GM21381 (cell line): Measurements from ENCODE around the gene DOHH.
A peak's percentile ranks its signal among the peaks of the same experiment; 100 is the strongest.
"Not testable (repeated sequence)": the region's sequence is repeated elsewhere in the genome, so short reads cannot be mapped to it uniquely, and the experiment has no call there.

Experiments
- ATAC-seq: cut with Tn5 transposase; IDR thresholded peaks from one replicate; pipeline ENCODE4 v1.9.1; 2021; ENCODE audit warnings: mild to moderate bottlenecking, moderate library complexity; ENCODE audit not compliant: unreplicated experiment

Gene DOHH

DNA sequence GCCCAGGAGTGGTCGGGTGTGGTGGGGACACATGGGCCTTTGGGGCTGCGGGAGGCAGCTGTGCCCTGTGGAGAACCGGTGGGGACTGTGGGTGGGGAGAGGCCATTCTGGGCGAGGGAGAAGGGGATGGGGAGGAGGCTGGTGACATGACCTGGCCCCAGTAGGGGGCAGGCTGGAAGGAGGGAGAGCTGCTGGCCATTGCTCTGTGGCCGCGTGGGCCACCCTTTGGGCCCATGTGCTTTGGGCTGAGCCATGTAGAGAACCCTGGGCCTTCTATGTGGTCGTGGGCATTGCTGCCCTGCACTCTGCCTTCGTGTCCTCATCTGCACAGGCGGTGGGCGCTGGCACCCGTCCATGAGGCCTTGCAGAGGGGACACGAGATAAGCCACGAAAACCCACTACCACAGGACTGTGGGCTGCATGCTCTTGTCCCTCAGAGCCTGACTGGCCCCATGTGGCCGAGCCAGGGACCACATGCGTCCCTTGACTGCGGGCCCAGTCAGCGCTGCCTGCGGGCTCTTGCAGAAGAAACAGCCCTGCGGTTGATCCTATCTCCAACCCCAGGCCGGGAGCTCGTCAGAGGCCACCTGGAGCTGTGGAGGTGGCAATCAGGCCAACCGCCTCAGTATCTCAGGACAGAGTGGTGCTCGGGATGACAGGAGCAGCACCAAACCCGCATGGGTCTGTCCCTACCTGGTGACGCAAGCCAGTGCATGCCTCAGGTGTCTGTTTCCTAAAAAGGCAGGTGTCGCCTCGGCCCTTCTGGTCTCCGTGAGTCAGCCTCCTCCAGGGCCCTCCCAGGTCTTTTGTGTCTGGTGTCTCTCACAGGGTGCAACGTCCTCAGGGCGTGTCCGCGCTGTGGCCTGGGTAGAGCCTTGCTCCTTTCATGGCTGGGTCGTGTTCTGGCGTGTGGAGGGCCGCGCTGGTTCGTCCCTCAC, 20.0 kb upstream of the DOHH start:
- ATAC-seq: no peak

DNA sequence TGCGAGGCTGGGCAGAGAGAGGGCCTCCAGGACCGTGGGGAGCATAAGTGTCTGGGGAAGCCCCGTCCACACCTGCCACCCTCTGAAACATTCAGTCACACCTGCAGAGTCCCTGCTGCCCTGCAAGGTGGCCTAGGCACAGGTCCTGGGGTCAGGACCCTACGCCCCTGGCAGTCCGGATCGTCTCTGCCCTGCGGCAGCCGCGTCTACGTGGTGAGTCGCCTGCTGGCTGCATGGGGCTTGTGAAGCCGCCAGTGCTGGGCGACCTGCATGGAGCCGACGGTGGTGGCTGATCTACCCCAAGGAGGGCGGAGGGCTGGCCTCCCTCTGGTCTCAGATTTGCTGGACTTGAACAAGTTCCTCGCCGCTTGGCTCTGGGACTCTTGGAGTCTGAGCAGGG, 18.7 kb upstream of the DOHH start:
- no peak for ATAC-seq

DNA sequence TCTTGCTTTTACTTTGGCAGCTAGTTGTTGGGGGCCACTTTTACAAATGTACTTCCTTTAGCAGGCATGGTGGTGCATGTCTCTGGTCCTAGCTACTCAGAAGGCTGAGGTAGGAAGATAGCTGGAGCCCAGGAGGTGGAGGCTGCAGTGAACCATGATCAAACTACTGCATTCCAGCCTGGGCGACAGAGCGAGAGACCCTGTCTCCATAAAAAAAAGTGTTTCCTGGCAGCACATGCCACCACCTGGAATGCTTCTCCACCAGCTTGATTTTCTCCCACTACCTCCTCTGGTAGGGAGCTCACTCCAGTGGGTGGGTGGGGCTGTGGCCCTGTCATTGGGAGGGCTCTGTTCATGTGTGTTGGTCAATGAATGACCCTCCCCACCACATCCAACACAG, 18.2 kb upstream of the DOHH start:
- ATAC-seq: no peak

DNA sequence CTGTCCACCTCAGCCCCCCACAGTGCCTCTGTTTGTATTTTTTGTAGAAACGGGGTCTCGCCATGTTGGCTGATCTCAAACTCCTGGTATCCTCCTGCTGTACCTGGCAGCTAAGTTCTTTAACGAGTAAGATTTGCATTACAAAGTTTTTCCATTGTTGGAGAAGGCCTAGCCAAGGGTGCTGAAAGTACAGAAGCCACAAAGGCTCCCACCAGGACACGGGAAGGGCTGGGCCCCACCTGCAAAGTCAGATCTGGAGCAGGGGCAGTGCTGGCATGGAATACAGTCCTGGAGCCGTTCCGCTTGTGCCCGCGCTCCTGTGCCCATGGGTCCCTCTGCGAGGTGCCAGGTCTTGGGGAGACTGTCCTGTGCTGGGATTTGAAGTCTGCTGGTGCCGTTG, 17.8 kb upstream of the DOHH start:
- no peak for ATAC-seq

DNA sequence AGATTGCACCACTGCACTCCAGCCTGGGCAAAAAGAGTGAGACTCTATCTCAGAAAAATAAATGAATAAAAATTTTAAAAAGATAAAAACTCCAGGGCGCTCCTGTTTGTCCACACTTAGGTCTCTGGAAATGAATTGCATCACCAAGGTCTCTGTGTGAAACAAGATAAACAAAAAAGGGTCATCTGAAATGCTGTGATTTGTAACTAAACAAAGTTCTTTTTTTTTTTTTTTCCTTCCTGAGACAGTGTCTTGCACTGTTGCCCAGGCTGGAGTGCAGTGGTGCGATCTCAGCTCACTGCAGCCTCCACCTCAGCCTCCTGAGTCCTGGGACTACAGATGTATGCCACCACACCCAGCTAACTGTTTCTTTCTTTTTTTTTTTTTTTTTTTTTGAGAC, 17.2 kb upstream of the DOHH start:
- no peak for ATAC-seq

DNA sequence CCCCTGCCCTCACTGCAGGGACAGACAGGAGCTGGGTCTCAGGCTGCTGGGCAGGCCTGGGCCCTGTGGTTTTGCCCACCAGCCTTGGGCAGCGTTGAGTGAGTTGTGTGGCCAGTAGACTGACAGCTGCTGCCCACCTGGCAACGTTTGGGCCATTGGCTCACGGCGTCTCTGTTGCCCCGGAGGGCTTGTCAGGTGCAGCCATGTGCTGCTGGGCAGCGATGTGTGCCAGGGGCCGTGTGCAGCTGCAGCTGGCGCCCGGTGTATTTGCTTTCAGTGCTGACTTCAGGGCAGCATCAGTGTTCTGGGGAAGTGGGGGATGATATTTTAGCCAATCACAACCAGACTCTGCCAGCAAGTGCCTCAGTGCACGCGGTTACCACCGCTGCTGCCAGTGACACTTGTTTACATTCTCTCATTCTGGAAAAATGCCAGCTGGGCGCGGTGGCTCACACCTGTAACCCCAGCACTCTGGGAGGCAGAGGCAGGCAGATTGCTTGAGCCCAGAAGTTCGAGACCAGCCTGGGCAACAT, 16.3 kb upstream of the DOHH start:
- no peak for ATAC-seq

DNA sequence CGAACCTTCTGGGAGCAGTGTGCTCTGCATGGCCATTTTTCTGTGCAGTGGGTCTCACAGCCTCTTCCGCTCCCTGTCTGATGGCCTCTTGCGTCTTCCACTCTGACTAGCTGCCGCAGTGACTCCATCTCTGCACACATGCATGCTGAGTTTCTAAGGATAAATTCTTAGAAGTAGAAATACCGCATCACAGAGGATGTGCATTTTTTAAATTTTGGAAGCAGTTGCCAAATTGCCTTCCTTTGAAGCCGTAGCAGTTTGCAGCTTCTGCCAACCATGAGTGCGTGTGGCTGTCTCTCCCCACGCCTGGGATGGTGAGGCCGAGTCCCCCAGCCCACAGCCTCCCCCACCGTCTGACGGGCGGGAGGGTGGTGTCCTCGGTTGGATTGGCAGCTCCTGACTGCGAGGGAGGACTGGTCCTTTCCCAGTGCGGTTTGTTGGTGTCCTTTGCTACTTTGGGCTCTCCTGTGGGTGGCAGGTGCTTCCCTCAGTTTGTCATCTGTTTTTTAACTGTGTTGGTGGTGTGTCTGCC, 15.5 kb upstream of the DOHH start:
- no peak for ATAC-seq

DNA sequence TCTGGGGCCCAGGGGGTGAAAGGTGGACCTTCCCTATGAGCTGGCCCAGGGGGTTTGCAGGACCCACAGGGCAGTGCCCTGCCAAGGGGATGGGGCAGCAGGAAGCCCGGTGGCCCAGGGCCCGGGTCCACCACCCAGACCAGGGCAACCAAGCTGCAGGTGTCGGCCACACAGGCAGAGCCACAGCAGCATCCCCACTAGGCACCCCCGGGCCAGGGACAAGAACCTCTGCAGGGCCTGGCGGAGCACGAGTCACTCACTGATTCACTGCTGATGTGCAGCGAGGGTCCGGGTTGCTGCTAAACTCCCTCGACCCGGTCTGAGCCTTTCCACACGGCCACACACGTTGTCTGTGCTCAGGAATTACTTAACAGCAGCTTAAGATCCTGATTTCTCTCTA, 14.5 kb upstream of the DOHH start:
- ATAC-seq: no peak

DNA sequence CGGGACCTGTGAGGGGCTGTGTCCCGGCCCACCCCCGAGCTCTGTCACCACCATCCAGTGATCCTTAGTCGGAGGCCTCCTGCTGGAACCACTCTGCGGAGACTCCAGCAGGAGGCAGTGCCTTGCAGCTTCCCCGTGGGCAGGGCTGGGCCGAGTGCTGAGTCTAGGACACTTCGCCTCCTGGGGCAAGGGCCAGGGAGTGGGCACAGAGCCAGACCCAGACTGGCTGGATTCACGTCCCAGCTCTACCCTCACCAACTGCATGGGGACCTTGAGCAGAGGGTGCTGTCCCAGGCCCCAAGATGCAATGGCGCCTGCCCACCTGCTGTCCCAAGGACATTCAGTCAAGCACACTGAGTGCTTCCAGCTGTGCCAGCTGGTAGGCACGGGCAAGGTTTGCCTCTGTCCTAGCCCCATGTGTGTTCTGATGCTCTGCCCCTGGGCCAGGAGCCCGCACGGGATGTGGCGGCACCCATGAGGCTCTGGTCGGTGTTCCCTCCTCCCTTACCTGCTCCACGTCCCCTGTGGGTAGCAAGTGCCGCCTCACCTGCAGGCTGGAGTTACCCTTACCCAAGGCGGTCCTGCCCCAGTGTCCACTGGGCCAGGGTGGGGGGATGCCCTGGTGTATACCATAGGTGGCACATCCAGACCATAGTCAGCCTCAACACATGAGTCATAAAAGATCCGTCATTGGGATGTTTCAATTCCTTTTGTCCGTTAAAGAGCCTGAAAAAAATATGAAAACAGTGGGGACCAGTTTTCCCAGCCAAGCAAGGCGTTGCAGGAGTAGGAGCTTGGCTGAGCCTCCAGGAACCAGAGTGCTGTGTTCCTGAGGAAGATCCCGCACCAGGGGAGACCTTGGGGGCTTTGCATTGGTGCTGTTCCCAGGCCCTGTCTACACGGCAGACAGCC, 13.0 kb upstream of the DOHH start:
- no peak for ATAC-seq

DNA sequence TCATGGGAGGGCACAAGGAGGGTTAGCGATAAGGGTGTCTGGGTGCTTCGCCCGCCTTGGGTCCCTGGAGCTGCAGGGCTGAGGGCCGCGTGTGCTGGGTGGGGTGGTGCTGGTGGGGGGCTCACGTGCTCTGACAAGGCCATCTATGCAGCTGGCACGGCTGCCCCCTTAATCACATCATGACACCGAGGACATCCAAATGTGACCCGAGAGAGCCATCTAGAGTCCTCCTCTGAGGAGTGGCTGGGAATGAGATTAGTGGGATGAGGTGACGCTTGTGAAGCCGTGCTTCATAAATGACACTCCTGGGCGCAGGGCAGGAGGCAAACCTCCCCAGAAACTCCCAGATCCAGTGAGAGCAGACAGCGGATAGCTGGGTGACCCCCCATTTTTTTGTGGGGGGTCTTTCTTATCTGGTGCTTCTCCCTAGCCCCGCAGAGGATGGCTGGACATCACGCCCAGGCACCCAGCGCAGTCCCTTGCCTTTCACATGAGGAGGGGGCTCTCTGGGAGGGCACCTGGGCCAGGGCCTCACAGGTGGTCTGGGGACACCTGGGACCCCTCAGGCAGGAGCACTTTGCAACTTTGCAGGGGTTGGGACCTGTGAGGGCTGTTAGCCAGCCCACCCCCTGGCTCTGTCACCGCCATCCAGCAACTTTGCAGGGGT, 12.2 kb upstream of the DOHH start:
- no peak for ATAC-seq

DNA sequence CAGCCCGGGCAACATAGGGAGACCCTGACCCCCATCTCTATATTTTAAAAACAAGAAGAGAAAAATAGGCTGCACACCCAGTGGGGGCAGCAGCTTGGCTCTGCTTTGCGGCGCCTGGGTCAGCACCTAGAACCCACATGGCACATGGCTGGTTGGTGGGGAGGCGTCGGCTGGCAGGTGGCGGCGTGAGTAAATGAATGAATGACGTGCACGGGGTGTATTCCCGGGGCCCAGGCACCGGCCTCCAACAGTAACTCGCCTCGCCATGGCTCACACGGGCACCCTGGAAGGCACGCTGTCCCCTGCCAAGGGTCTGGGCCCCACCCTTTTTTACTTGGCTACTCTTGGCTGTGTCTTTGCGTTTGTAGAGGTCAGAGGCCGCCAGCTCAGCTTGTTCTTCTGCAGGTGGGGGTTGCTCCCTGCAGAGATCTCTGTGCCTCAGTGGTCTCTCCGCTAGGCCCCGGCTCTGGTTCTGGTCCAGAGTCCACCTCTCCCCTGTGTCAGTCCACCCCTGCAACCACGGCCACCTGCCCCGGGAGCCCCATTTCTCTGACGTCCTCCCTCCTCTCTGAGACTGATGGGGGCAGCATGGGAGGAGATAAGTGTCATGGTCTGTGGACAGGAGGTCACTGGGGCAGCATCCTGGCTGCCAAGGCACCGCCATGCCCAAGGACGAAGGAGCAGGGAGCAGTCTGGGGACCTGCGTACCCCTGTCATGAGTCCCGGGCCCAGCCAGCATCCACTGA, 11.2 kb upstream of the DOHH start:
- no peak for ATAC-seq

DNA sequence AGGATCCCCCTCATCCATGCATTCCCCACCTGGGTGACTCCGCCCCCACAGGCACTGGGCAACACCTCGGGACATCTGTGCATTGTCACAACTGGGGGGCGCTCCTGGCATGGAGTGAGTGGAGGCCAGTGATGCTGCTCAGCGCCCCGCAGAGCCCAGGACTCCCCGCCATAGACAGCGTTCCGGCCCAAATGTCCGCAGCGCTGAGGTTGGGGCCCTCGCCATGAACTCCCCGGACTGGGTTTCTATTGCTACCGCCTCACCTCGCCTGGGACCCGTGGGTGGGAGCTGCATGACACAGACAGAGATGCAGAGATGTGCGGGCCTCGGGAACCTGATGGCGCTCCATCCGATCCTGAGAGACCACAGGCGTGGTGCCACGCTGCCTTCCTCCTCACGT, 10.3 kb upstream of the DOHH start:
- no peak for ATAC-seq

DNA sequence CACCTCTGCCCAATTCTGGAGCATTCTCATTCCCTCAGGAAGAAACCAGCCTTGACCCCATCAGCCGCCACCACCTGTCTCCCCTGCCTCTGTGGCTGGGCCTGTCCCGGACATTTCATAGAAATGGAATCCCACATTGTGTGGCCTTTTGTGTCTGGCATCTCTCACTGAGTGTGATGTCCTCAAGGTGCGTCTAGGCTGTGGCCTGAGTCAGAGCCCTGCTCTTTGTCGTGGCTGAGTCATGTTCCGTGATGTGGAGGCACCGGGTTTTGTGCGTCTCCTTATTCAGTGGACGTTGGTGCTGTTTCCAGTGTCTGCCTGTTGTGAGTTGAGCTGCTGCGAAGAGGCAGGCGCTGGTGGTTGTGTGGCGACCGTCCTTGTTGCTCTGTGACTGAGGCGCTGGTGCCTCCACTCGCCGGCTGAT, 9.1 kb upstream of the DOHH start:
- no peak for ATAC-seq

DNA sequence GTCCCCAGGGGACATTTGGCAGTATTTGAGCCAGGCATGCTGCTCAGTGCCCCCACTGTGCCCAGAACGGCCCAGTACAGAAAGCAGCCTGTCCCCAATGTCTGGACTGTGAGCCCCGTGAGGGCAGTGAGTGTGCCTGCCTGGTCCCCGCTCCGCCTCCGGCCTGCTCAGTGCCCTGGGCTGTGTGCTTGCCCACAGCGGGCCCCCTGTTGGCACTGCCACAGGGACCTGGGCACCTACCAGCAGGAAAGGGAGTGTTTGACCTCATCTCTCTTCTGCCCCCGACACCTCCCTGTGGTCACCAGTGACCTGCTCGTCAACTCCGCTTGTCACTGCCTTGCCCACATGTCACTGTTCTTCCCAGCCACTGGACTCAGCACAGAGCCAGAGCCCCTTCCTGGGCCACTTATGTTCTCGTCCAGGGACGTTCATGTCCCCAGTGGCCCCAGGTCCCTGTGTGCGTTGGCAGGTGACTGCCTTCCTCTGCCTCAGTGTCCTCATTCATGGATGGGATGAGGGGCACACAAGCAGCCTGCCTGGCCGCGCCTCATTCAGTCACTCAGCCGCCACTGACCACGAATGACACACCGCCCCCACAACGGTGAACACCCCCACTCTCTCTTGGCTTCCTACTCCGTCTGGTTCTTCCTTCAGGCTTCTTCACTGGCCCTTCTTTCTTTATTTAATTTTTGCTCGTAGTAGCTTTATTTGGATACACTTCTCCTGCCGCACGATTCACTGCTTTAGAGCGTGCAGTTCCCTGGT, 8.5 kb upstream of the DOHH start:
- no peak for ATAC-seq

DNA sequence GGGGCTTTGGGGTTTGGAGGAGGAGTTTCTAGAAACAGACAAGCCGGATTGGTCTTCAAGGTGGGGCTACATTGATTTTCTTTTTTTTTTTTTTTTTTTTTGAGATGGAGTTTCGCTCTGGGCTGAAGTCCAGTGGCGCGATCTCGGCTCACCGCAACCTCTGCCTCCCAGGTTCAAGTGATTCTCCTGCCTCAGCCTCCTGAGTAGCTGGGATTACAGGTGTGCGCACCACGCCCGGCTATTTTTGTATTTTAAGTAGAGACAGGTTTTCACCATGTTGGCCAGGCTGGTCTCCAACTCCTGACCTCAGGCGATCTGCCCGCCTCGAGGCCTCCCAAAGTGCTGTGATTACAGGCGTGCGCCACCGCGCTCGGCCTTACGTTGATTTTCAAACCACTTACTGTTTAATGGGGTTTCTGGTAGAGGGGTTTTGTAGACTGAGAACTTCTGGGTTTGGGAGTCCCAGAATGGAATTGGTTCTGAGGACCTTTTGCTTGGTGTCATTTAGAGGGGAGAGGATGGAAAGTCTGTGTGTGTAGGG, 7.7 kb upstream of the DOHH start:
- ATAC-seq: not testable (repeated sequence)

DNA sequence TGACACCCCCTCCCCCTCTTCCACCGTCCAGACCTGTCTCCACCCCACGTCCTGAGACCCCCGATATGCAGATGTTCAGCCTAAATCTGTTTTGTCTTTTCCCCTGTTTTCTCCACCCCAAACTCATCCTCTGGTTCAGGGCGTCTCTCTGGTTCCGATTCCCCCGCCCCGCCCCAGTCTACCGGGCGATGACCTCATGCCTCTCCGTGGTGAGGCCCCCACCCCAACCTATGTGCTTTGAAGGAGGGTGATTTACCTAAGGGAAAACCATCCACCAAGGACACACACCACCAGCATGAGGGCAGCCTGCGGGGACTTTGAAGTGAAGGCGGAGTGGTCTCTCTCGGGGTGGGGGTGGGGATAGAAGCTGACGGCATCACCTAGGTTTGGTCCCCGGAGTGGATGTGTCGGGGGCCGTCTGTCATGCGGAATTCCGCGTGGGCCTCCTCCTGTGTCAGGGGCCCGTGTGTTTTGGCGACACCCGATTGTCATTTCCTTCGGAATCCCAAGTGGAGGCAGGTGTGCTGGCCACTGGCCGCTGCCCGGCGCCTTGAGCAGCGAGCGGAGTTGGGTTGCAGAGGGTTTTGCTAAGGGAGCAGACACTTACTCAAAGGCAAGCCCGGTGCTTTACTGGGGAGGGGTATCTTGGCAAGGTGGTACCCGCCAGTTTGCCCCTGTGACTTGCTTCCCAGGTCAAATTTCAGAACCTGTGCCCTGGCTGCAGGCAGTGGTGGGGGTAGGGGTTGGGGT, 7.1 kb upstream of the DOHH start:
- ATAC-seq: no peak

DNA sequence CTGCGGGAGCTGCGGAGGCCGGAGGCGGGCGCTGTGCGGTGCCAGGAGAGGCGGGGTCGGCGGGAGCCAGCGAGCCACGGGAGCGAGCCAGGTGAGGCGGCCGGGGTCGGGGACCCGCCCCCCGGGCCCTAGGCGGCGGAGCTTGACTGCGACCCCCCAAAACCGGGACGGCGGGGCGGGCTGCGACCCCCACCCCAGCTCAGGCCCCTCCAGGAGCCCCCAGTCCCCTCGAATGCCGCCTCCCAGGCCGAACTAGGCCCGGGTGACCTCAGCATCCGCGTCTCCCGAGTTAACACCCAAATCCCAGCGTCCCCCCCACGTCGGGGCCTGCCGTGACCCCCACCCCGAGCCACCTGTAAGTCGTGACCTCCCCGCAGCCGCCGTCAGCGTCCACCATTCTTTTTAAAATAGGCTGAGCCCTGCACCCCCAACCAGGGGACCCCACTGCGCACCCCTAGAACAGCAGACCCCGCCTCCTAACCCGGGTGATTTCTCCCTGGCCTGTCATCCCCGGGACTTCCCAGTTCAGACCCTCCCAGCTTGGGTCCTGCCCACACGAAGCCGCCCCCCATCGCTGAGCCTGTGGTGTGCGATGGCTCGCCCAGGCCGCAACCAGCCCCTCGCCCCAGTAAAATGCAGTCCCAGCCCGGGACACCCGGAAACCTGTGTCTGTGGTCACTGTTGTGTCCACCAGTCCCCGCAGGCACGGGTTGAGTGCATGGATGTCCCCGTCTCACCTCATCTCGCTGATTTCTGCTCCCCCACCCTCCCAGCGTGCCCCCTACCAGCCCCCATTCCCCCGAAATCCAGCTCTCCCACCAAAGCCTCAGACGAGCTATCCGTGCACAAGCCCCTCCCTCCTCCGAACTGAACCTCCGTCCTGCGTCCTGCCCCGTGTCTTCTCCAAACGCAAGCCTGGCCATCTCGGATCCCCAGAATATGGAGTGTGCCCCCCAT, 6.2 kb upstream of the DOHH start:
- peak; percentile 7 for ATAC-seq
